Vagina (tissue), 2 donors: ENCODE measurements around the gene BAZ2B. TPM values are rescaled to one million over a fixed set of nuclear protein-coding genes. Genes with fewer than 3 reads are reported as not detected.

ENCODE experiments used
- DNase-seq, 2 donors: peaks; one replicate each; pipeline ENCODE4 v3.0.0-alpha.2; 2017; ENCODE audit errors: extremely low spot score in 2 of 2
- H3K27ac ChIP-seq: fragments of 200-600 bp; sonication (generic); one replicate; pipeline ENCODE4 v1.5.1; 2019
- H3K27me3 ChIP-seq: fragments of 200-600 bp; sonication (generic); one replicate; pipeline ENCODE4 v1.5.1; 2019
- H3K36me3 ChIP-seq, 2 donors: fragments of 200-600 bp; sonication (generic); one replicate each; pipeline ENCODE4 v1.5.1; 2017 to 2019
- H3K4me1 ChIP-seq: fragments of 200-600 bp; sonication (generic); one replicate; pipeline ENCODE4 v1.5.1; 2019
- H3K4me3 ChIP-seq, 2 donors: fragments of 200-600 bp; sonication (generic); 1 replicate in 1 of 2; 2 replicates in 1 of 2; pipeline ENCODE4 v1.5.1; 2016 to 2019
- H3K9me3 ChIP-seq: fragments of 200-600 bp; sonication (generic); one replicate; pipeline ENCODE4 v1.5.1; 2019
- CTCF ChIP-seq, 3 experiments: fragments of 450-650 bp in 2 of 3; fragments of 200-600 bp in 1 of 3; sonication (generic) in 1 of 3; IDR thresholded peaks; one replicate each; pipeline ENCODE4 v1.5.1; 2017 to 2019; ENCODE audit warnings: antibody characterized with exemption in 3 of 3, mild to moderate bottlenecking in 2 of 3, moderate library complexity in 2 of 3
- POLR2A ChIP-seq, 2 donors: fragments of 450-650 bp; IDR thresholded peaks; one replicate each; pipeline ENCODE4 v1.6.1; 2017; ENCODE audit warnings: antibody characterized with exemption in 2 of 2, mild to moderate bottlenecking in 2 of 2, moderate library complexity in 2 of 2
- POLR2AphosphoS5 ChIP-seq, 2 donors: sonication (generic); formaldehyde crosslinking; IDR thresholded peaks; one replicate each; pipeline ENCODE4 v1.9.0; 2017; ENCODE audit warnings: antibody characterized with exemption in 2 of 2, mild to moderate bottlenecking in 2 of 2, low read depth in 1 of 2; ENCODE audit not compliant: insufficient read depth in 1 of 2
- intact Hi-C: fragments of 100-400 bp; cut with DNase I; formaldehyde crosslinking; loops from one replicate; pipeline ENCODE4 v1.15.1; 2023
- total RNA-seq: library from RNA; depleted of rRNA; stranded (reverse); fragments of >200 nt; gene quantifications from one replicate; pipeline ENCODE4 v1.2.3, GENCODE V29; 2016

The BAZ2B gene
- total RNA-seq, 1 donor from 2014 or later = 90.6 TPM

- TF ChIP-seq POLR2A (IDR thresholded peaks at IDR 0.05) (no peak), CTCF (IDR thresholded peaks at IDR 0.05) (no peak), POLR2AphosphoS5 (IDR thresholded peaks at IDR 0.05; ENCODE audit: insufficient read depth in 1 of 2, low read depth in 1 of 2) (no peak)
- Histone ChIP-seq H3K4me3 (no peak overlapping the region), H3K27ac (no peak overlapping the region), H3K36me3 (no peaks in the 10 kb centered on the region), H3K4me1 (no peaks in the 10 kb centered on the region), H3K9me3 (no peaks in the 10 kb centered on the region), H3K27me3 (no peaks in the 10 kb centered on the region)
- intact Hi-C loops = no loop called here
- DNase-seq = no peak
Observed at GRCh38 chr2:159557437-159558034, 58.8 kb downstream of the BAZ2B start.

GRCh38 chr2:159555651-159556392 lies 60.5 kb downstream of the BAZ2B start:
- Histone ChIP-seq H3K36me3 (peaks cover 0 to 6% of the 10 kb centered on the region in 2 donors), H3K27ac (no peak overlapping the region), H3K4me3 (no peak overlapping the region), H3K9me3 (no peaks in the 10 kb centered on the region), H3K27me3 (no peaks in the 10 kb centered on the region), H3K4me1 (no peaks in the 10 kb centered on the region)
- DNase-seq = no peak
- TF ChIP-seq POLR2A (IDR thresholded peaks at IDR 0.05) (no peak), CTCF (IDR thresholded peaks at IDR 0.05) (no peak), POLR2AphosphoS5 (IDR thresholded peaks at IDR 0.05; ENCODE audit: insufficient read depth in 1 of 2, low read depth in 1 of 2) (no peak)
- intact Hi-C loops = no loop called here

GRCh38 chr2:159553727-159554126 lies 62.6 kb downstream of the BAZ2B start:
- TF ChIP-seq POLR2AphosphoS5 (IDR thresholded peaks at IDR 0.05; ENCODE audit: insufficient read depth in 1 of 2, low read depth in 1 of 2) = no peak
- no peak for TF ChIP-seq POLR2A (IDR thresholded peaks at IDR 0.05)
- no peak for TF ChIP-seq CTCF (IDR thresholded peaks at IDR 0.05)
- no peaks in the 10 kb centered on the region for H3K4me1 ChIP-seq
- intact Hi-C loops = no loop called here

GRCh38 chr2:159551806-159552205 lies 64.5 kb downstream of the BAZ2B start:
- H3K27ac ChIP-seq = no peak overlapping the region
- intact Hi-C loops = no loop called here
- peaks cover 0 to 6% of the 10 kb centered on the region in 2 donors for H3K36me3 ChIP-seq
- H3K4me1 ChIP-seq = no peaks in the 10 kb centered on the region
- no peak overlapping the region for H3K4me3 ChIP-seq
- TF ChIP-seq POLR2A (IDR thresholded peaks at IDR 0.05) = no peak
- DNase-seq = no peak
- H3K9me3 ChIP-seq = no peaks in the 10 kb centered on the region
- no peaks in the 10 kb centered on the region for H3K27me3 ChIP-seq

More at GRCh38 chr2:159553727-159554126, 62.6 kb downstream of the BAZ2B start:
- H3K36me3 ChIP-seq = peaks cover 0 to 6% of the 10 kb centered on the region in 2 donors
- no peaks in the 10 kb centered on the region for H3K9me3 ChIP-seq
- no peaks in the 10 kb centered on the region for H3K27me3 ChIP-seq
- DNase-seq = no peak
- no peak overlapping the region for H3K4me3 ChIP-seq
- H3K27ac ChIP-seq = no peak overlapping the region

GRCh38 chr2:159550231-159550630 lies 66.1 kb downstream of the BAZ2B start:
- no peaks in the 10 kb centered on the region for H3K27me3 ChIP-seq
- TF ChIP-seq POLR2AphosphoS5 (IDR thresholded peaks at IDR 0.05; ENCODE audit: insufficient read depth in 1 of 2, low read depth in 1 of 2) (no peak), POLR2A (IDR thresholded peaks at IDR 0.05) (no peak), CTCF (IDR thresholded peaks at IDR 0.05) (no peak)
- no peak overlapping the region for H3K27ac ChIP-seq
- H3K4me1 ChIP-seq = no peaks in the 10 kb centered on the region
- no peak overlapping the region for H3K4me3 ChIP-seq
- DNase-seq = no peak
- H3K36me3 ChIP-seq = peaks cover 0 to 6% of the 10 kb centered on the region in 2 donors
- no peaks in the 10 kb centered on the region for H3K9me3 ChIP-seq
- intact Hi-C loops = no loop called here
